ENCODE data around the gene HPSE2.

HPSE2 gene

DNA sequence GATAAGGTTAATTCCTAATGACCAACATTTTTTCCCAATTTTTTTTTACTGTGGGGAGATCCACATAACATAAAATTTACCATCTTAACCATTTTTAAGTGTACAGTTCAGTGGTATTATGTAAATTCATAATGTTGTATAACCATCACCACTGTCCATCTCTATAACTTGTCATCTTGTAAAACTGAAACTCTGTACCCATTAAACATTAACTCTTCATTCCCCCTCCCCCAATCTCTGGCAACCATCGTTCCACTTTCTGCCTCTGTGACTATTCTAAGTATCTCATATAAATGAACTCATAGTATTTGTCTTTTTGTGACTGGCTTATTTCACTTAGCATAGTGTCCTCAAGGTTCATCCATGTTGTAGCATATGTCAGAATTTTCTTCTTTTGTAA is 742.9 kb downstream of the HPSE2 start:
- peaks cover 4% of the 10 kb centered on the region for H3K4me1 Mint-ChIP-seq
- no peaks in the 10 kb centered on the region for H3K27me3 Mint-ChIP-seq (ENCODE audit: low read depth)
- peaks cover 9% of the 10 kb centered on the region for H3K36me3 Mint-ChIP-seq (ENCODE audit: low read depth)
- no peak overlapping the region for H3K27ac Mint-ChIP-seq
- H3K9me3 Mint-ChIP-seq, result peaks cover 25% of the 10 kb centered on the region
- H3K4me3 Mint-ChIP-seq, result no peak overlapping the region
- TF ChIP-seq, protein P1, sequence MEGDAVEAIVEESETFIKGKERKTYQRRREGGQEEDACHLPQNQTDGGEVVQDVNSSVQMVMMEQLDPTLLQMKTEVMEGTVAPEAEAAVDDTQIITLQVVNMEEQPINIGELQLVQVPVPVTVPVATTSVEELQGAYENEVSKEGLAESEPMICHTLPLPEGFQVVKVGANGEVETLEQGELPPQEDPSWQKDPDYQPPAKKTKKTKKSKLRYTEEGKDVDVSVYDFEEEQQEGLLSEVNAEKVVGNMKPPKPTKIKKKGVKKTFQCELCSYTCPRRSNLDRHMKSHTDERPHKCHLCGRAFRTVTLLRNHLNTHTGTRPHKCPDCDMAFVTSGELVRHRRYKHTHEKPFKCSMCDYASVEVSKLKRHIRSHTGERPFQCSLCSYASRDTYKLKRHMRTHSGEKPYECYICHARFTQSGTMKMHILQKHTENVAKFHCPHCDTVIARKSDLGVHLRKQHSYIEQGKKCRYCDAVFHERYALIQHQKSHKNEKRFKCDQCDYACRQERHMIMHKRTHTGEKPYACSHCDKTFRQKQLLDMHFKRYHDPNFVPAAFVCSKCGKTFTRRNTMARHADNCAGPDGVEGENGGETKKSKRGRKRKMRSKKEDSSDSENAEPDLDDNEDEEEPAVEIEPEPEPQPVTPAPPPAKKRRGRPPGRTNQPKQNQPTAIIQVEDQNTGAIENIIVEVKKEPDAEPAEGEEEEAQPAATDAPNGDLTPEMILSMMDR (IDR thresholded peaks at IDR 0.05; ENCODE audit: unreplicated experiment in 3 of 3), result no peak

DNA sequence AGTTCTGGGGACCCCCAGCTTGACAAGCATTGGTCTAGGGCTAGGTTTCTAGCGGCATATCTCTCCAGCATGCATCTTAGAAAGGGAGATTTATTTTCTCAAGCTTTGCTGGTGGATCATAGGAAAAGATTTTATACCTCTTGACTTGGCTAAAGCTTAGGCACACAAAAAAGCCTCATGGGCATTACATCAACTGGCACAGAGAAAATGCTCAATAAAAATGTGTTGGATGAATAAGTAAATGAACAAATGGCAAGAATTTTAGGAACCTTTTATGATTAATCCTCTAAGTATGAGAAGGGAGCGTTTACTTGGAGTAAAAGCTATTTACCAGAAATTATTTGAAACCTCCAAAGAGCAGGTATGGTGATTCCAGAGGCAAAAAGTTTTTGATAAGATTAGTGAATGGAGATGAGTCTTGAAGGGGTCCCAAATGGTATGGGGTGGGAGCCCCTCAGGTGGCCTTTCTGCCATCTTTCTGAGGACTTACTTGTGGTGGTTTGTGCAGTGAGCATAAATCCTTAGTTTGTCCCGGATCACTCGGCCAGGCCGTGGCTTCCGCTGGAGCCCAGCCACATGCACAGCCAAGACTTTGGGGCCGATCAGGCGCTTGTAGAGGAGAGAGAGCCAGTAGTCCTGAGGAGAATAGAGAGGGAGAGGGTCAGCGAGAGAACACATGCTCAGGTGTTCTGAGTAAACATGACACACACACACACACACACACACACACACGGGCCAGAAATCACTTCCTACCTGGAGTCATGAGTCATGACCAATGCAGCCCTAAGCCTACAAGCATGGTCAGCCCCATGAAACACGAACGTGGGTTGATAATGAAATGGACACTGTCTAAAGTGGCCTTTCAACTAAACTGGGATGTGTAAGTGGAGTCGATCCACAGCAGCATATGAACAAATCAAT is 745.8 kb downstream of the HPSE2 start:
- H3K4me1 Mint-ChIP-seq, result peaks cover 7% of the 10 kb centered on the region
- TF ChIP-seq, protein P1 (IDR thresholded peaks at IDR 0.05; ENCODE audit: unreplicated experiment in 3 of 3), result no peak
- no peak overlapping the region for H3K4me3 Mint-ChIP-seq
- peaks cover 11% of the 10 kb centered on the region for H3K9me3 Mint-ChIP-seq
- H3K27me3 Mint-ChIP-seq (ENCODE audit: low read depth), result no peaks in the 10 kb centered on the region
- peaks cover 4% of the 10 kb centered on the region for H3K36me3 Mint-ChIP-seq (ENCODE audit: low read depth)
- H3K27ac Mint-ChIP-seq, result no peak overlapping the region

DNA sequence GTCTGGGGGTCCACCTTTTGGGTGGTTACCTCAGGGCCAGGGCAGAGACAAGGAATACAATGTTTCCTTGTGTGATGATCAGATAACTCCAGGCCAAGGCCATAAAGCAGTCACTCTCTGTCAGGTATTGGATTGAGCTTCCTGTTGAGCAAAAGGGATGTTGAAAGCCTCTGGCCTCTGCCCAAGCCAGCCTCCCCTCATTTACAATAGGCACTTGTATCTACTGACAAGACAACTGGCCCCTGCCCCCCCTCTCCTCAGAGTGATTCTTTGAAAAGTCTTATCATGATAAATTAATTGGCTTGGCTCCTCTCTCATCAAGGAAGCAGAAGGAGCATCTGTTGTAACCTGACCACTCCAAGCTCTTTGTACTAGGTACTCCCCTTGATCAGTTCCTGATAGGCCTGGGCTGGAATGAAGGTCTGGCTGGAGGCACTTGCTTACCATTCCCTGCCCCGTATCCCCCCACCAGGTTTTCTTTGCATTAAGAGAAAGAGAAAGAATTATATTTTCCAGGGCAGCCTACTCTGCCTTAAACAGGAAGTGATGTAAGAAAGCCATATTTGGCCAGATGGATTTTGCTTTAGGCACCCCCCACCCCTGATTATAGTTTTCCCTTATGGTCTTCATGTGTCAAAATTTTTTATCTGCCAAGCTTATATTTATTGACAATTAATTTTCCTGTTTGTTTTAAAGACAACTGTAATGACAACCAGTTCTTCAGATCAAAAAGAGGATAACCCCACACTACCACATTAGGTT is 746.8 kb downstream of the HPSE2 start:
- Mint-ChIP-seq H3K27ac (no peak overlapping the region), H3K9me3 (peaks cover 6% of the 10 kb centered on the region), H3K4me1 (peaks cover 7% of the 10 kb centered on the region), H3K36me3 (ENCODE audit: low read depth) (no peaks in the 10 kb centered on the region), H3K4me3 (no peak overlapping the region), H3K27me3 (ENCODE audit: low read depth) (no peaks in the 10 kb centered on the region)
- TF ChIP-seq, protein P1 (IDR thresholded peaks at IDR 0.05; ENCODE audit: unreplicated experiment in 3 of 3), result no peak

DNA sequence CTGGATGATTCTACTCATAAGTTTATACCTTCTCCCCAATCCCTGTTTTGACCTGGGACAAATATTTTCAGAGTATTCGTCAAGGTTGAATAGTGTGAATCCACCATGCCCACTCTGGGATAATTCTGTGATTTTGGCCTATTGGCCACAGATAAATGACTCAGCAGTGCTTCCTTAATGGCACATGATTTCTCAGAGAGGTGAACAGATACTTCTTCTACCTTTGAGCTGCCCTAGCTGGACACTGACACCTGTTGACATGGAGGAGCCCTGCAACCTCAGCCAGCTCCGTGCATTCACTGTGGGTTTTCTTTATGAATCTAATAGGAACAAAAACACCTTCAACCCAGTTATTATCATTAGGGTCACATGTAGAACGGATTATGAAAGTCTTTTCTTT is 748.0 kb downstream of the HPSE2 start:
- Mint-ChIP-seq H3K9me3 (peaks cover under 1% of the 10 kb centered on the region), H3K4me3 (no peak overlapping the region), H3K27me3 (ENCODE audit: low read depth) (no peaks in the 10 kb centered on the region), H3K4me1 (peaks cover 7% of the 10 kb centered on the region), H3K27ac (no peak overlapping the region), H3K36me3 (ENCODE audit: low read depth) (no peaks in the 10 kb centered on the region)
- TF ChIP-seq, protein P1 (IDR thresholded peaks at IDR 0.05; ENCODE audit: unreplicated experiment in 3 of 3), result no peak

DNA sequence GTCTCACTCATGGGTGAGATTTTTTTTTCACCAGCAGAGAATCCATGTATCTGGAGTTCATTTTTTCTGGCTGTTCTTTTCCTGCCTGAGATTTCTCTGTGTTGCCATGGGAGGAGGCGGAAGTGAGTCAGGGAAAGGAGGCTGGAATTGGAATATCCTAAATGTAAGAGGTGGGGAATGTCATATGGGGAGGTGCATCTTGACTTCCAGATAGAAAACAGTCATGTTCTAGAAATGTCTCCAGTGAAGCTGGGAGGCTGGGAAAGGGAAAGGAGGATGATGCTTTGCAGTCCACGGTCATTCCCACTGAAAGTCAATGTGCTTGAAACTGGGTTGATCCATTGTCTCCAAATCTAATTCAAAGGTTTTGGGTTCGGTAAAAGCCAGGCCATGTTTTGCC is 749.2 kb downstream of the HPSE2 start:
- Mint-ChIP-seq H3K9me3 (no peaks in the 10 kb centered on the region), H3K27me3 (ENCODE audit: low read depth) (peaks cover 3% of the 10 kb centered on the region), H3K27ac (no peak overlapping the region), H3K36me3 (ENCODE audit: low read depth) (no peaks in the 10 kb centered on the region), H3K4me1 (peaks cover 20% of the 10 kb centered on the region), H3K4me3 (no peak overlapping the region)
- TF ChIP-seq, protein P1 (IDR thresholded peaks at IDR 0.05; ENCODE audit: unreplicated experiment in 3 of 3), result no peak
